D721Med (cell line): Measurements from ENCODE around the gene ATP4B.

Source experiments
- DNase-seq: peaks from one replicate; pipeline ENCODE4 v3.0.0; 2011; ENCODE audit warnings: low spot score; ENCODE audit not compliant: insufficient read length
- FAIRE-seq: peaks from 2 replicates; lab custom pipeline; 2011; peaks lifted over from hg19 to GRCh38; lab: Jason Lieb, UNC
- TF ChIP-seq, protein P1 (sequence below): IDR thresholded peaks from 2 replicates; pipeline ENCODE4 v1.5.1; 2012; ENCODE audit warnings: mild to moderate bottlenecking, control low read depth; ENCODE audit not compliant: insufficient read depth; ENCODE audit errors: missing control alignments

Gene ATP4B

DNA sequence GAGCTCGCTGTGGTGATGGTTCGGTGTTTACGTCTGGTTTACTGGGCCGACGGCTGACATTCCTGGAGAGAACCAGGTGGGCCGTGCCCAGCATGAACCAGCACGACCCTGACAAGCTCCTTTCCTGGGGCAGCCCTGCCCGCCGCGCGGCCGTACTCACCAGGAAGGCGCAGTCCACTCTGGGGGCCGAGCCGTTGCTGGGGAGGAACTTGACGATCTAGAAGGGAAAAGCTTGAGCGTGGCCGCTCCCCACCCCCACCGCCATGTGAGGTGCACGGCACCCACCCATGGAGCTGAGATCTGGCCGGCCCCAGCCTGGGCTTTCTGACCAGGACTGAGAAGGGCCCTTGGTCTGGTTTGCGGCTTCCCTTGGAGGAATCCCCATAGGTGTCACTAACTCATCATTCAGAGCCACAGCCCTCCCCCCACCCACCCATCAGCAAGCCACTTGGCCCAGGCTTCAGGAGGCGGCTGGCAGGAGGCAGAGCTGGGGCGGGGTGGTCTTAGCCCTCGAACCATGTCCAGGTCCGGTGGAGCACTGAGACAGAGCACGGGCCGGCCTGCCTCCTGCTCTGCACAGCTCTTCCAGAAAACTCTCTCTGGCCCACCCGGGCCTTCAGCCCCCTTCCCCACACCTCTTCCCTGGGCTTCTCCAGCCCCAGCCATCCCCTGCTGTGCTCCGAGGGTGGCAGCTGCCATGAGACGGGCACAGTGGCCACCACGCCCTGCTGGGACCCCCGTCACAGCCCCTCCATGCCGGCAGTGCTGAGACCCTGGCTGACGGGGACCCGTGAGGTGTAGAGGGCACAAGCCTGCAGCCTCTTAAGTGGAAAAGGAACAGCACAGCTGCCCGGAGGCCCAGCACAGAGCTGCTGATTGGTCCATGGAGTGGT is 6.2 kb downstream of the ATP4B start:
- TF ChIP-seq, protein P1, sequence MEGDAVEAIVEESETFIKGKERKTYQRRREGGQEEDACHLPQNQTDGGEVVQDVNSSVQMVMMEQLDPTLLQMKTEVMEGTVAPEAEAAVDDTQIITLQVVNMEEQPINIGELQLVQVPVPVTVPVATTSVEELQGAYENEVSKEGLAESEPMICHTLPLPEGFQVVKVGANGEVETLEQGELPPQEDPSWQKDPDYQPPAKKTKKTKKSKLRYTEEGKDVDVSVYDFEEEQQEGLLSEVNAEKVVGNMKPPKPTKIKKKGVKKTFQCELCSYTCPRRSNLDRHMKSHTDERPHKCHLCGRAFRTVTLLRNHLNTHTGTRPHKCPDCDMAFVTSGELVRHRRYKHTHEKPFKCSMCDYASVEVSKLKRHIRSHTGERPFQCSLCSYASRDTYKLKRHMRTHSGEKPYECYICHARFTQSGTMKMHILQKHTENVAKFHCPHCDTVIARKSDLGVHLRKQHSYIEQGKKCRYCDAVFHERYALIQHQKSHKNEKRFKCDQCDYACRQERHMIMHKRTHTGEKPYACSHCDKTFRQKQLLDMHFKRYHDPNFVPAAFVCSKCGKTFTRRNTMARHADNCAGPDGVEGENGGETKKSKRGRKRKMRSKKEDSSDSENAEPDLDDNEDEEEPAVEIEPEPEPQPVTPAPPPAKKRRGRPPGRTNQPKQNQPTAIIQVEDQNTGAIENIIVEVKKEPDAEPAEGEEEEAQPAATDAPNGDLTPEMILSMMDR, result no peak
- no peak for FAIRE-seq
- no peak for DNase-seq

DNA sequence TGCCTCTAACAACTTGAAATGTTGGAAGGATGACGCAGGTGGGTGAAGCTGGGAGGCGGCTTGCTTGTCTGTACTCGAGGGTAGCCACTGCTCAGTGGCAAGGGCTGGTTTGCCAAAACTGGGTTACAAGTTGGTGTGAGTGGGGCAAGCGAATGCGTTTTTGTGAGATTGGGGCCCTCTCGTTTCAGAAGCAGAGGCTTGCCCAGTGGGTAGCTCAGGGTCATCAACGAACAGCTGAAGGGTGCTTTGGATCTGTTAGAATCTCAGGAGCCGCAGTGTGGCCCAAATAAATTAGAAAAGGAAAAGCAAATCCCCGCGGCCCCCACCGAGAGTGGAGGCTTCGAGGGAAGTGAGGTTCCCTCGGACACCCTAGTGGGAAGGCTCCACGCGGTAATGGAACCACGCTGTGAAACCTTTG is 7.3 kb downstream of the ATP4B start:
- no peak for DNase-seq
- FAIRE-seq, result no peak
- TF ChIP-seq, protein P1, result no peak

DNA sequence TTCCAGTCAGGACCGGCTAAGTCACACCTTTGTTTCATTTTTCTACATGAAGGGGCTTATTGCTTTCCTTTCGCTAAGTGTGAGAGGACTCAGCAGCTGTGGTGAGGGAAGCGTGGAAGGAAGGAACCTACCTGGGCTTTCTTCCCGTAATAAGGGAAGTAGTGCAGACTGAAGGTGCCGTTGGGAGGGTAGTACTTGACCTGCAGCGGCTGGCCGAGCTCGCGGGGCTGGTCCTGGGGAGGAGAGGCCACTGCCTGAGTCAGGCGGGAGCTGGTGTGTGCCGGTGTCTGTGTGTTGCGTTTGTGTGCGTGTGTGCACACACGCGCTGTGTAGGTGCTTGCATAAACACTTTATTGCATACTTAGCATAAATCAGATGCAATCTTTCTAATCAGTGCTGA is 7.7 kb downstream of the ATP4B start:
- DNase-seq (no peak), FAIRE-seq (no peak)
- TF ChIP-seq, protein P1, result no peak

DNA sequence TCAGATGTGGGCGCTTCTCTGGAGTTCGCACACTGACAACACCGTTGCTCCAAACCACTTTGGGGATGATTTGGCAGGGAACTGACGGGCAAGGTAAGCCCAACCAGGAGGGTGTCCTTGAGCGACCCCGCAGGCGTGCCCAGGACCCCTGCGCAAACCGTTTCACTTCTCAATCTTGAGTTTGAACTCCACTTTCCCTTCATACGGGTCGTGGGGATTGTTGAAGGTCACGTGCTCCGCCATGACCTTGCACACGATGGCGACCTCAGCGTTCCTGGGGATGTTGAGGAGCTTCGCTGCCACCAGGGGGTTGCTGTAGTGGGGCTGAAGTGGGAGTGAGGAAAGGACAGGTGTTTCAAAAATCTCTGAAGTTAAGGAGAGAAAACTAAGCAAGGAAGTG is 8.8 kb downstream of the ATP4B start:
- FAIRE-seq (no peak), DNase-seq (no peak)
- TF ChIP-seq, protein P1, result no peak

DNA sequence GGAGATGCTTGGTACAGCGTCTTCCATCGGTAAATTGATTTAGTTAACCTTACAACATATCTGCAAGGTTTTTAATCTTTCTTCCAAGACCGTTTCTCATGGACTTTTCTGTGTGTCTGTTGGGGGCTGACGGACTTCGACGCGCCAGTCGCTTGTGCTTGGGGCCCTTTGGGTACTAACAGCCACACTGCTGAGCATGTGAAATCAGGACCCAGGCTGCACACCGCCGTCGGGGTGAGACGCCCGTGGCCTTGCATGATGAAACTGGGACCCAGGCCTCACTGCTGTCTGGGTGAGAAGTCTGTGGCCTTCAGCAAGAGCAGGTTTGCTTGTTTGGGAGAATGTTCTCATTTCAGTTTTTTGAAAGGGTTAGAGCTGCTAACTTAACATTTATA is 9.8 kb downstream of the ATP4B start:
- no peak for FAIRE-seq
- no peak for DNase-seq
- TF ChIP-seq, protein P1, result no peak

DNA sequence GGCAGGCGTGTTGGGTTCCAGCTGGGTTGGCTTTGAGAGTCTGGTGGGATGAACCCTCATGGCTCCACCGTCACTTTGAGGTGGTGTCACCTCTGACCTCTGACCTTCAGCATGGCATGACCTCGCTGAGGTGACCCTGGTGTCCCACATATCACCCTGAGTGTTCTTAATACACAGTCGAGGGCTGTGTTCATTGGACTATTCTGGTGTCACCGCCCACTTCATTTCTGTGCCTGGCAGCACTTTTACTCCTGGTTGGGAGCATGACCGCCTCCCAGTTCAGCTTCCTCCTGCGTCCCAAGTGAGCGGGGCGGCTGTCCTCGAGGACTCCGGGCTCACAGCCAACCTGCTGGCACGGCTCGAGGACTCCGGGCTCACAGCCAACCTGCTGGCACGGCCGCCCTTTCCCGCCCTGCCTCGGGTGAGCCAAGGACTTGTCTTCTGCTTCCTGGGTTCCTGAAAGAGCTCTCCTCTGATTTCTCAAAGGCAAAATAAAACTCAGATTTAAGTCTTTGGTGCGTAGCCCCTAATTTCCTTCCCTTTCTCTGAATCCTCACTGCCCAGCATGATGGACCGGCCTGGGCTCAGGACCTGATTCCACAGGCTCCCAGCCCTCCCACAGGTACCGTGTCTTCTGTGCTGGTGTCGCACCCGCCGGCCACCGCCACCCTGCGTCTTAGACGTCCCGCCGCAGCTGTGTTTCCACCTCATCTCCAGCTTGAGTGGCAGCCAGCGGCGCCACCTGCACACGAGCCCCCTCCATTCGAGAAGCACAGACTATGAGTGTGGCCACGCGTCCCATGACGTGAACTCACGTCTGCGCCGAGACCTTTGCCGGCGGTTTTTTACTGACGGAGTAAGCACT is 10.4 kb downstream of the ATP4B start:
- no peak for FAIRE-seq
- TF ChIP-seq, protein P1, result no peak
- no peak for DNase-seq
